Measurements from ENCODE around the gene C1GALT1C1L. TPM values are rescaled to one million over a fixed set of nuclear protein-coding genes. Genes with fewer than 3 reads are reported as not detected.

Gene C1GALT1C1L
- total and polyA plus RNA-seq, 2 of the 13 experiments (the other 11 are each of a cell fraction or from before 2014, with no cell fraction given), result 1.3 to 2.4 TPM

GRCh38 chr2:43710866-43711265 is 34.6 kb upstream of the C1GALT1C1L start:
- in situ Hi-C loops (cut with HindIII; ENCODE audit: extremely low pct_ligation_motif_present, low pct_unique_long_range_greater_than_20kb) (no loop called here), intact Hi-C loops (cut with micrococcal nuclease; ENCODE audit: unreplicated experiment) (loop anchor here (5.0 kb wide), 1 partner anchor 1209 kb away; no protein-coding TSS in a partner anchor)
- TF ChIP-seq ZNF343 (CRISPR knock-in tag; IDR thresholded peaks at IDR 0.05), result no peak
- TF ChIP-seq, protein P1, sequence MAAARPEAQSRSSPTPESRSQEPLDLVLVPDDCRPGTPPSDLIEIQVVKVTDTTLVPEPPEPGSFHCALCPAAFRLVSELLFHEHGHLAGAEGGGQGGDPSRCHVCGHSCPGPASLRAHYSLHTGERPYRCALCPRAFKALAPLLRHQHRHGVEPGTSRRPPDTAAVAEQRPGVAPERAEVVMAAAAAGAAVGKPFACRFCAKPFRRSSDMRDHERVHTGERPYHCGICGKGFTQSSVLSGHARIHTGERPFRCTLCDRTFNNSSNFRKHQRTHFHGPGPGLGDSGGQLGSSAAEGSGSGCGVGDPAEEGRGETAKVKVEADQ (CRISPR knock-in tag; IDR thresholded peaks at IDR 0.05; ENCODE audit: borderline replicate concordance), result no peak
- TF ChIP-seq PCBP2 (optimal IDR thresholded peaks at IDR 0.05; ENCODE audit: low read depth, low read length, poor library complexity, severe bottlenecking), result no peak
- no peak for TF ChIP-seq MXI1 (IDR thresholded peaks at IDR 0.05; ENCODE audit: borderline replicate concordance, low read depth, low read length)
- no peak for TF ChIP-seq ASH2L (IDR thresholded peaks at IDR 0.05; ENCODE audit: insufficient read length, low read depth, low read length)
- no peak for TF ChIP-seq IRX3 (CRISPR knock-in tag; IDR thresholded peaks at IDR 0.05; ENCODE audit: borderline replicate concordance, low read depth)
- TF ChIP-seq ZBTB1 (CRISPR knock-in tag; IDR thresholded peaks at IDR 0.05; ENCODE audit: borderline replicate concordance), result no peak
- no peak for TF ChIP-seq ZNF276 (CRISPR knock-in tag; IDR thresholded peaks at IDR 0.05; ENCODE audit: low read depth)
- TF ChIP-seq CCDC6 (CRISPR knock-in tag; IDR thresholded peaks at IDR 0.05), result no peak
- Histone ChIP-seq H3K4me3 (replicated peaks in 1 of 3; ENCODE audit: insufficient read depth in 1 of 3, low read depth in 2 of 3, low read length in 3 of 3) (no peak overlapping the region), H2AFZ (ENCODE audit: low read length) (no peak overlapping the region), H4K20me1 (ENCODE audit: insufficient read depth, low read length) (no peaks in the 10 kb centered on the region), H3K9ac (ENCODE audit: insufficient read depth, low read depth, low read length) (no peak overlapping the region), H3K4me2 (ENCODE audit: low read depth, low read length) (no peak overlapping the region), H3K4me1 (ENCODE audit: insufficient read depth, low read length) (no peaks in the 10 kb centered on the region), H3K36me3 (replicated peaks in 1 of 2; ENCODE audit: control insufficient read depth in 1 of 2, insufficient read depth in 2 of 2, low read length in 2 of 2) (no peaks in the 10 kb centered on the region), H3K27ac (ENCODE audit: extremely low read length, insufficient read depth, low read length) (no peak overlapping the region), H3K9me3 (ENCODE audit: low read length) (no peaks in the 10 kb centered on the region), H3K79me2 (ENCODE audit: insufficient read depth, low read length) (no peaks in the 10 kb centered on the region), H3K27me3 (ENCODE audit: control insufficient read depth in 1 of 2, insufficient read depth in 2 of 2, low read length in 2 of 2) (no peaks in the 10 kb centered on the region)
- BruUV-seq (replicated peaks), result no TSS peak
- ATAC-seq (no peak), DNase-seq (ENCODE audit: low spot score) (no peak), FAIRE-seq (no peak)
- CTCF ChIA-PET (ENCODE audit: low intra/inter-chr PET ratio, low total read pairs), result no interaction called here
- POLR2A ChIA-PET, result no interaction called here
